CD4-positive, alpha-beta T cell treated with Interleukin-10 for 1 hour (primary cell): ENCODE results near the gene RUBCNL.

Experiments used
- DNase-seq: peaks from one replicate; pipeline ENCODE4 v3.0.0-alpha.2; 2020

RUBCNL gene

DNA sequence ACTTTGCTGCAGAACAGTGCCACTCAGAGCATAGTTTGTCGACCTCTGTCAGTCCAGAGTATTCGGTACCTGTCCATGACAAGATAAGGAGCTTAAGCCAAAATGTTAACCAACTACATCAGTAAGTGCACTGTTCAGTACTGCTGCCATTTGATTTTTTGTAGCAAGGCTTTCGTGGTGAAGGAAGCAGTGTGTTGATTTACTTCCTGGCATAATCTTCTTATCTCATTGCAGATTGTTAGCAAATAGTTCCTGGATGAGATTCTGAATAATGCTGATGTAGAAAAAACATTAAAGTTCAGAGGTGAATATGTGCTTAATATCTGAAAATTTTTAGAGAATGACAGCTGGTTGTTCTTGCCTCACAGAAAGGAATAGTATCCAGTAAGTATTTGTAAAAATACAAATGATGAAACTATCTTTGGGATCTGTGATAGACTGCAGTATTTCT lies 89.7 kb downstream of the RUBCNL start:
- DNase-seq, result no peak

DNA sequence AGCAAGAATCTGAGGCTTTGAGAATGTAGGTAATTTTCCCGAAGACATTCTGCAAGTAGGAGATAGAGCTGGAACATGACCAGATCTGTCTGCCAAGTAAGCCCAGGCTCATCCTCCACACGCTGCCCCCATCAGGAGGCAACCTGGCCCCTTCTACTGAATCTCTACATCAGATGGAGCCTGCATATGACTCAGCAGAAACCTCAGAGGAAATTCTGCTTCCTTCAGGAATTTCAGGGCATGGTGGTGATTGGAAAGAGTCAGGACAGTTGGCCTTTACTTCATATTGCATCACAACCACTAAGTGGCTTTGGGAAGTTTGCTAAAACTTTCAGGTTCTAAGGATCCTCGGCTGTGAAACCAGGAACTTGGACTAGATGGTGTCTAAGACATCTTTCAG lies 90.1 kb downstream of the RUBCNL start:
- no peak for DNase-seq

DNA sequence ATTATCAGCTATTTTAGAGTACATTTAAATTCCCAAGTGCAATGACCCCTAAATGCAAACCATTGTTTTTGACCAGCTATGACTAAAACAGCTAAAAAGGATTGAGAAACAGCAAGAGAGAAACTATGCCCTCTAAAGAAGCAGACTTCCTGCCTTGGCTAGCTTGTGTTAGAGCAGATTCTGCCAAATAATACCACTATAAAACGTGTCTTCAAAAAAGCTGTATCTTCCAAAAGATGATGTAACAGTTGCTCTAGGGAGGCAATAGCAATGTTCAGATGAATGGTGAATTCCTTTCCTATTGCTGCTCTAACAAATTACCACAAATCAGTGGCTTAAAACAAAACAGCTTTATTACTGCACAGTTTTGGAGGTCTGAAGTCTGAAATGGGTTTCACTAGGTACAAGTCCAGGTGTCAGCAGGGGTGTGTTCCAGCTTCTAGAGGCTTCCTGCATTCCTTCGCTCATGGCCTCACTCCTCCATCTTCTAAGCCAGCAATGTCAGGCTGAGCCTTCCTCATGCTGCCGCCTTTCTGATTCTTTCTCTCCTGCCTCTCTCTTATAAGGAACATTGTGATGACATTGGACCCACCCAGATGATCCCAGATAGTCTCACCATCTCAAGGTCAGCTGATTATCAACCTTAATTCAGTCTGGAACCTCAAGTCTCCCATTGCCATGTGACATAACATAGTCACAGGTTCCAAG lies 90.8 kb downstream of the RUBCNL start:
- DNase-seq, result peak; percentile 44

DNA sequence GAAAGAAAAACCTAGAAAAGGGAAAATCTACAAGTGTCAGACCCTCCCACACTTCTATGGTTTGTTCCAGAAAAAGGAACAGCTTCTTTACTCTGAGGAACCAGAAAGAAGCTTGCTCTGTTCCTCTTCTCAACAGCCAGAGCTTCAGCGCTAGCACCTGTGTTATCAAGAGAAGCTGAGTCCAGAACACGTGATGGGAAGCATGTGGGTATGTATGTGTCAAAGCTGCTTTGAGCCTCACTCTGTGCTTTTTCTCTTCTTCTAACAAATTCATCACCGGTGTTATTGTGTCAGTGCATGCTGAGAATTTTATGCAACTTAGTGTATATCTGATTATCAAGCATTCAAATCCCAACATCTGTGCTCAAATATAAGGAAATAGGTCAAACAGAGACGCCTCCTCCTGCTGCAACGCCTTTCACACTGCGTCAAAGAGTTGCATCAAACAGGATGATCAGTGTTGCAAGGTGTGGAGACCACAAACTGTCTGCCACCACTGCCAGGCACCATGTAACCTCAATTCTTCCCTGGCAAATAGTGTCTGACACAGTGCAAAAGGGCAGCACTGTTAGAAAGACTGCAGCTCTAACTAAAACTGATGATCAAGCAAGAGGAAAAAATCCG lies 91.4 kb downstream of the RUBCNL start:
- peak; percentile 76 for DNase-seq

DNA sequence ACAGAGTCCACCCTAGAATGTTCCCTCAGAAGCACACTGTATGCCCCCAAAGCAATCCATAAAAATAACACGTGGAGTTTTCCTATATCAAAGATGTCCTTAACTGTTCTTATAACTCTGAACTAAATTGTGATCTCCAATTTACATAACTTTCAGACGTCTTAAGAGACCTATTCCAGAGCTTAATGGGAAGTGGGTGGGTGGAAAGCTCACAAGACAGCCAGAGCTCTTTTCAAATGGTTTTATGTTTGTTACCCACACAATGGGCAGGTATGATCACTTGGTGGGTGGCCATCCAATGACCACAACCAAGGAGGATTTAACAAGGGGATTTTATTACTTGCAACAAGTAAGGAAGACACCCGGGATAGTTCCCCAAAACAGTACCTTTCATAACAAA lies 93.6 kb downstream of the RUBCNL start:
- no peak for DNase-seq
